H9 (cell line): ENCODE results near the gene MEPE. TPM values are rescaled to one million over a fixed set of nuclear protein-coding genes. Genes with fewer than 3 reads are reported as not detected.

ENCODE experiments used
- DNase-seq: peaks from one replicate; pipeline ENCODE4 v3.0.0-alpha.2; 2017
- H2AFZ ChIP-seq: one replicate; pipeline ENCODE4 v1.6.1; 2013; ENCODE audit warnings: mild to moderate bottlenecking, low read length, control low read depth, moderate library complexity
- H2AK5ac ChIP-seq: 2 replicates; pipeline ENCODE4 v1.6.1; 2013; ENCODE audit warnings: low read length, control low read depth, mixed read lengths; ENCODE audit not compliant: insufficient read length
- H2BK120ac ChIP-seq: one replicate; pipeline ENCODE4 v1.6.1; 2013; ENCODE audit warnings: low read depth, mild to moderate bottlenecking, low read length, control low read depth, inconsistent platforms; ENCODE audit not compliant: poor library complexity, severe bottlenecking
- H2BK12ac ChIP-seq: 2 replicates; pipeline ENCODE4 v1.6.1; 2013; ENCODE audit warnings: low read length, control low read depth, mixed read lengths, low read depth; ENCODE audit not compliant: insufficient read length
- H2BK15ac ChIP-seq: 2 replicates; pipeline ENCODE4 v1.6.1; 2013; ENCODE audit warnings: low read depth, low read length, control low read depth
- H2BK20ac ChIP-seq: one replicate; pipeline ENCODE4 v1.6.1; 2013; ENCODE audit warnings: low read depth, mild to moderate bottlenecking, low read length, control low read depth, inconsistent platforms; ENCODE audit not compliant: poor library complexity, severe bottlenecking
- H2BK5ac ChIP-seq: 2 replicates; pipeline ENCODE4 v1.6.1; 2013; ENCODE audit warnings: low read length, control low read depth, mixed read lengths; ENCODE audit not compliant: insufficient read length
- H3K14ac ChIP-seq: 2 replicates; pipeline ENCODE4 v1.6.1; 2013; ENCODE audit warnings: low read length, control low read depth; ENCODE audit not compliant: insufficient read depth
- H3K18ac ChIP-seq: 2 replicates; pipeline ENCODE4 v1.6.1; 2013; ENCODE audit warnings: low read depth, mild to moderate bottlenecking, mixed read lengths, low read length, control low read depth; ENCODE audit not compliant: insufficient read length
- H3K23ac ChIP-seq: 2 replicates; pipeline ENCODE4 v1.6.1; 2013; ENCODE audit warnings: low read length, control low read depth, mixed read lengths, low read depth; ENCODE audit not compliant: insufficient read length
- H3K23me2 ChIP-seq: 2 replicates; pipeline ENCODE4 v1.6.1; 2013; ENCODE audit warnings: low read depth, mild to moderate bottlenecking, mixed read lengths, low read length, control low read depth; ENCODE audit not compliant: insufficient read length, poor library complexity, severe bottlenecking
- H3K27ac ChIP-seq: 2 replicates; pipeline ENCODE4 v1.5.1; 2013; ENCODE audit warnings: low read length, control low read depth, mixed read lengths, low read depth; ENCODE audit not compliant: insufficient read length
- H3K27me3 ChIP-seq: 2 replicates; pipeline ENCODE4 v1.6.1; 2013; ENCODE audit warnings: low read length, control low read depth, inconsistent platforms; ENCODE audit not compliant: insufficient read depth
- H3K4ac ChIP-seq: 2 replicates; pipeline ENCODE4 v1.6.1; 2013; ENCODE audit warnings: low read depth, mild to moderate bottlenecking, control low read depth, inconsistent platforms, low read length, moderate library complexity
- H3K4me1 ChIP-seq: 2 replicates; pipeline ENCODE4 v1.6.1; 2013; ENCODE audit warnings: low read length, control low read depth, inconsistent platforms; ENCODE audit not compliant: insufficient read depth
- H3K4me2 ChIP-seq: 2 replicates; pipeline ENCODE4 v1.6.1; 2013; ENCODE audit warnings: low read length, control low read depth, mixed read lengths; ENCODE audit not compliant: insufficient read length, insufficient read depth
- H3K56ac ChIP-seq: 2 replicates; pipeline ENCODE4 v1.6.1; 2013; ENCODE audit warnings: low read depth, mild to moderate bottlenecking, mixed read lengths, low read length, control low read depth; ENCODE audit not compliant: insufficient read length
- H3K79me1 ChIP-seq: 2 replicates; pipeline ENCODE4 v1.6.1; 2013; ENCODE audit warnings: low read depth, mild to moderate bottlenecking, moderate library complexity, low read length, control low read depth, inconsistent platforms; ENCODE audit not compliant: insufficient read depth, poor library complexity, severe bottlenecking
- H3K79me2 ChIP-seq: 2 replicates; pipeline ENCODE4 v1.6.1; 2013; ENCODE audit warnings: low read length, control low read depth, inconsistent platforms; ENCODE audit not compliant: insufficient read depth
- H3K9ac ChIP-seq: 2 replicates; pipeline ENCODE4 v1.6.1; 2013; ENCODE audit warnings: low read length, control low read depth, mixed read lengths; ENCODE audit not compliant: insufficient read length; ENCODE audit errors: extremely low read depth
- H3K9me3 ChIP-seq: one replicate; pipeline ENCODE4 v1.6.1; 2013; ENCODE audit warnings: low read depth, low read length, inconsistent platforms; ENCODE audit not compliant: control insufficient read depth
- H3T11ph ChIP-seq: one replicate; pipeline ENCODE4 v1.6.1; 2013; ENCODE audit warnings: mild to moderate bottlenecking, low read length, control low read depth, inconsistent platforms
- H4K20me1 ChIP-seq: one replicate; pipeline ENCODE4 v1.6.1; 2013; ENCODE audit not compliant: control insufficient read depth, insufficient read length, insufficient read depth
- H4K5ac ChIP-seq: 2 replicates; pipeline ENCODE4 v1.6.1; 2013; ENCODE audit warnings: low read depth, mild to moderate bottlenecking, mixed read lengths, low read length, control low read depth; ENCODE audit not compliant: insufficient read length
- H4K8ac ChIP-seq: replicated peaks from 2 replicates; pipeline ENCODE4 v1.6.1; 2013; ENCODE audit warnings: low read length, control low read depth, mixed read lengths, low read depth; ENCODE audit not compliant: insufficient read length
- H4K91ac ChIP-seq: 2 replicates; pipeline ENCODE4 v1.6.1; 2013; ENCODE audit warnings: low read depth, mild to moderate bottlenecking, moderate library complexity, mixed read lengths, low read length, control low read depth; ENCODE audit not compliant: insufficient read length
- H3K27ac Mint-ChIP-seq, 3 experiments: 2 replicates in 2 of 3; 3 replicates in 1 of 3; pipeline ENCODE4 v1.8.0; 2020 to 2021; ENCODE audit warnings: mixed read lengths in 3 of 3, mild to moderate bottlenecking in 1 of 3, moderate library complexity in 1 of 3
- H3K27me3 Mint-ChIP-seq: 2 replicates; pipeline ENCODE4 v1.8.0; 2021; ENCODE audit warnings: low read depth, mild to moderate bottlenecking, moderate library complexity, mixed read lengths
- H3K36me3 Mint-ChIP-seq, 3 experiments: 2 replicates in 2 of 3; 3 replicates in 1 of 3; pipeline ENCODE4 v1.8.0; 2020 to 2021; ENCODE audit warnings: low read depth in 3 of 3, mixed read lengths in 3 of 3; ENCODE audit not compliant: insufficient read depth in 1 of 3
- H3K4me1 Mint-ChIP-seq, 2 experiments: 2 replicates each; pipeline ENCODE4 v1.8.0; 2020; ENCODE audit warnings: mixed read lengths in 2 of 2
- H3K4me3 Mint-ChIP-seq, 2 experiments: 2 replicates in 1 of 2; 3 replicates in 1 of 2; pipeline ENCODE4 v1.8.0; 2020 to 2021; ENCODE audit warnings: mild to moderate bottlenecking in 2 of 2, mixed read lengths in 2 of 2, moderate library complexity in 1 of 2
- H3K9me3 Mint-ChIP-seq, 2 experiments: 2 replicates in 1 of 2; 3 replicates in 1 of 2; pipeline ENCODE4 v1.8.0; 2020; ENCODE audit warnings: mild to moderate bottlenecking in 2 of 2, mixed read lengths in 2 of 2, moderate library complexity in 1 of 2
- CTCF ChIP-seq: fragments of 200-600 bp; sonication (generic); conservative IDR thresholded peaks from 3 replicates; pipeline ENCODE4 v1.8.0; 2021; ENCODE audit warnings: antibody characterized with exemption, mild to moderate bottlenecking
- WGBS: extraction: QIAGEN DNeasy Blood & Tissue Kit; methylation state at CpG from one replicate; pipeline ENCODE4 v1.1.7; 2013; ENCODE audit warnings: missing lambda C conversion rate, low lambda C conversion rate, mixed read lengths; ENCODE audit not compliant: insufficient read length; ENCODE audit errors: extremely low coverage; 5-methylcytosine and 5-hydroxymethylcytosine counted together
- total RNA-seq: library from RNA; stranded (reverse); gene quantifications from 2 replicates; pipeline ENCODE4 v1.2.1, GENCODE V29; 2021

The MEPE gene
- total RNA-seq, 1 experiment from 2014 or later: not detected

DNA sequence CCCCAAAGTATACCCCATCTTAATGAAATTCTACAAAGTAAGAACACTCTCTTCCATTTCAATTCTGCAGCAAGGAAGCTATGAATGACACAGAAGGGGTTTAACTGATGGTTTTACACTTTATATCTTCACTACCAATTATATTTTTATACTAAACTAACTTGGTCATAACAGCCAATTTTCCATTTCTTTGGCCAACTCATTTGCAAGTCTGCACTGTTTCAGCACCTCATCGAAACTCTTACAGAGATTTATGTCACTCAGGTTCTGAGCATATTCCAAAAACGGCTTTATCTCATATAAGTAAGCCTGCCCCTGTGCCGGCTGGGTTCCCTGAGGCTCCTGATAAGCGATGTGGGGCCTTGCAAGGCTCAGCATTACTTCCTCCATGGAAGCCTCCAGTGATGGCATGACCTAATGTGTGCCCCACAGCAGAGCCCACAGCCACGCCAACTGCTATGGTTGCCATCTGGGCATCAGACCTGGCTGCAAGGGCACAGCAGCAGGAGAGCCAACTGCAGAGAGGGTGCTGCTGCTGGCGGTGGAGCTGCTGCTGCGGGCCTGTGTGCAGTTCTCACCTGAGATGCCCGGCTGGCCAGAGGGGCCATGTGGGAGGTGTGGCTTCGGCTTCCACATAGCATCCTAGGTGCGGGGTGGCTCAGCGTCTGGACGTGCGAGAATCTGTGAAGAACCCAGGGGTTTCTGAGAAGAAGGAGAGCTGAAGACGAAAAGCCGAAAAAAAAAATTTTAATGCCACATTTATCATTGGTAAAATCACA, 46.8 kb upstream of the MEPE start:
- H3K56ac ChIP-seq: no peak overlapping the region
- no peak for DNase-seq
- H3K27ac ChIP-seq: no peak overlapping the region
- WGBS: no CpG with 5 or more reads among the region's 15 CpGs
- H3K9me3 Mint-ChIP-seq: no peaks in the 10 kb centered on the region
- H3K4ac ChIP-seq: no peak overlapping the region
- H3K79me1 ChIP-seq: no peaks in the 10 kb centered on the region
- no peak overlapping the region for H4K5ac ChIP-seq
- H3K18ac ChIP-seq: no peak overlapping the region
- H3K27me3 ChIP-seq: no peaks in the 10 kb centered on the region
- no peak overlapping the region for H3K23ac ChIP-seq
- H3K79me2 ChIP-seq: no peaks in the 10 kb centered on the region
- no peak overlapping the region; a peak in 1 of 7 replicates for H3K27ac Mint-ChIP-seq
- no peak overlapping the region for H2BK5ac ChIP-seq
- no peak overlapping the region for H3T11ph ChIP-seq
- H4K8ac ChIP-seq: no peak overlapping the region
- no peak overlapping the region for H4K91ac ChIP-seq
- H3K4me2 ChIP-seq: no peak overlapping the region
- no peaks in the 10 kb centered on the region for H3K36me3 Mint-ChIP-seq
- H2BK15ac ChIP-seq: no peak overlapping the region
- no peak for TF ChIP-seq CTCF
- no peak overlapping the region for H2BK20ac ChIP-seq
- H3K14ac ChIP-seq: no peak overlapping the region
- no peaks in the 10 kb centered on the region for H3K23me2 ChIP-seq
- H2AK5ac ChIP-seq: no peak overlapping the region
- no peak overlapping the region for H3K4me3 Mint-ChIP-seq
- no peaks in the 10 kb centered on the region for H3K9me3 ChIP-seq
- H2BK12ac ChIP-seq: no peak overlapping the region
- no peak overlapping the region for H2AFZ ChIP-seq
- H3K9ac ChIP-seq: no peak overlapping the region
- H3K4me1 Mint-ChIP-seq: no peaks in the 10 kb centered on the region
- H2BK120ac ChIP-seq: no peak overlapping the region
- H4K20me1 ChIP-seq: no peaks in the 10 kb centered on the region
- no peaks in the 10 kb centered on the region for H3K27me3 Mint-ChIP-seq
- no peaks in the 10 kb centered on the region for H3K4me1 ChIP-seq
